ENCODE data around the gene PTPRN2. TPM values are rescaled to one million over a fixed set of nuclear protein-coding genes. Genes with fewer than 3 reads are reported as not detected.
"Not testable (repeated sequence)": the region's sequence is repeated elsewhere in the genome, so short reads cannot be mapped to it uniquely, and the experiment has no call there.

PTPRN2 gene
- total RNA-seq, 2 experiments from 2014 or later, result 0.46 to 0.51 TPM

- CTCF ChIA-PET; H3K36me3 Mint-ChIP-seq (ENCODE audit: low read depth); DNase-seq; ATAC-seq; H3K9me3 Mint-ChIP-seq (ENCODE audit: low read depth); H3K27ac Mint-ChIP-seq; H3K4me3 Mint-ChIP-seq; H3K27me3 Mint-ChIP-seq; intact Hi-C loops (cut with DNase I, micrococcal nuclease); H3K4me1 Mint-ChIP-seq: not testable (repeated sequence)
- POLR2A ChIA-PET, result interaction anchor here (0.5 kb wide), 1 partner anchor 222 kb away, joined by 3 read pairs; no protein-coding TSS in a partner anchor
Observed at GRCh38 chr7:157777194-157777762, 810.3 kb downstream of the PTPRN2 start.

- Mint-ChIP-seq H3K27me3 (peaks cover 15% of the 10 kb centered on the region), H3K4me3 (no peak overlapping the region), H3K27ac (no peak overlapping the region), H3K4me1 (no peaks in the 10 kb centered on the region), H3K36me3 (ENCODE audit: low read depth) (peaks cover 5% of the 10 kb centered on the region), H3K9me3 (ENCODE audit: low read depth) (peaks cover 7% of the 10 kb centered on the region)
- no peak for ATAC-seq
- CTCF ChIA-PET, result no interaction called here
- POLR2A ChIA-PET, result no interaction called here
- intact Hi-C loops (cut with DNase I, micrococcal nuclease), result no loop called here
- DNase-seq, result no peak
Observed at GRCh38 chr7:157775560-157776332, 811.9 kb downstream of the PTPRN2 start.

GRCh38 chr7:157775021-157775559 lies 812.5 kb downstream of the PTPRN2 start:
- ChIA-PET POLR2A (no interaction called here), CTCF (no interaction called here)
- intact Hi-C loops (cut with DNase I, micrococcal nuclease), result no loop called here

GRCh38 chr7:157774495-157774894 lies 813.1 kb downstream of the PTPRN2 start:
- POLR2A ChIA-PET, result no interaction called here
- DNase-seq (no peak), ATAC-seq (no peak)
- peaks cover 7% of the 10 kb centered on the region for H3K9me3 Mint-ChIP-seq (ENCODE audit: low read depth)
- H3K4me1 Mint-ChIP-seq, result no peaks in the 10 kb centered on the region
- CTCF ChIA-PET, result no interaction called here
- intact Hi-C loops (cut with DNase I, micrococcal nuclease), result no loop called here
- peaks cover 5% of the 10 kb centered on the region for H3K36me3 Mint-ChIP-seq (ENCODE audit: low read depth)
- no peak overlapping the region for H3K27ac Mint-ChIP-seq
- H3K27me3 Mint-ChIP-seq, result peaks cover 15% of the 10 kb centered on the region
- no peak overlapping the region for H3K4me3 Mint-ChIP-seq

More at GRCh38 chr7:157775021-157775559, 812.5 kb downstream of the PTPRN2 start:
- H3K4me3 Mint-ChIP-seq, result no peak overlapping the region
- DNase-seq (no peak), ATAC-seq (no peak)
- peaks cover 7% of the 10 kb centered on the region for H3K9me3 Mint-ChIP-seq (ENCODE audit: low read depth)
- H3K4me1 Mint-ChIP-seq, result no peaks in the 10 kb centered on the region
- H3K36me3 Mint-ChIP-seq (ENCODE audit: low read depth), result peaks cover 5% of the 10 kb centered on the region
- no peak overlapping the region for H3K27ac Mint-ChIP-seq
- peaks cover 15% of the 10 kb centered on the region for H3K27me3 Mint-ChIP-seq

GRCh38 chr7:157773361-157773760 lies 814.3 kb downstream of the PTPRN2 start:
- intact Hi-C loops (cut with DNase I, micrococcal nuclease), result no loop called here
- DNase-seq, result no peak

GRCh38 chr7:157772486-157773130 lies 815.0 kb downstream of the PTPRN2 start:
- H3K4me1 Mint-ChIP-seq, result no peaks in the 10 kb centered on the region
- POLR2A ChIA-PET, result no interaction called here
- H3K4me3 Mint-ChIP-seq, result no peak overlapping the region
- peaks cover 5% of the 10 kb centered on the region for H3K36me3 Mint-ChIP-seq (ENCODE audit: low read depth)
- DNase-seq (no peak), ATAC-seq (no peak)
- CTCF ChIA-PET, result interaction anchor here (0.7 kb wide), 1 partner anchor 121 kb away, joined by 3 read pairs; no protein-coding TSS in a partner anchor
- peaks cover 7% of the 10 kb centered on the region for H3K9me3 Mint-ChIP-seq (ENCODE audit: low read depth)
- H3K27ac Mint-ChIP-seq, result no peak overlapping the region
- intact Hi-C loops (cut with DNase I, micrococcal nuclease), result no loop called here
- H3K27me3 Mint-ChIP-seq, result peaks cover 15% of the 10 kb centered on the region

More at GRCh38 chr7:157773361-157773760, 814.3 kb downstream of the PTPRN2 start:
- H3K36me3 Mint-ChIP-seq (ENCODE audit: low read depth), result peaks cover 5% of the 10 kb centered on the region
- ChIA-PET CTCF (no interaction called here), POLR2A (no interaction called here)
- no peaks in the 10 kb centered on the region for H3K4me1 Mint-ChIP-seq
- ATAC-seq, result no peak
- peaks cover 15% of the 10 kb centered on the region for H3K27me3 Mint-ChIP-seq
- no peak overlapping the region for H3K27ac Mint-ChIP-seq
- H3K9me3 Mint-ChIP-seq (ENCODE audit: low read depth), result peaks cover 7% of the 10 kb centered on the region
- no peak overlapping the region for H3K4me3 Mint-ChIP-seq

- H3K9me3 Mint-ChIP-seq (ENCODE audit: low read depth), result peaks cover 7% of the 10 kb centered on the region
- no peak overlapping the region for H3K4me3 Mint-ChIP-seq
- H3K36me3 Mint-ChIP-seq (ENCODE audit: low read depth), result peaks cover 3% of the 10 kb centered on the region
- DNase-seq, result no peak
- ATAC-seq, result no peak
- CTCF ChIA-PET, result no interaction called here
- H3K4me1 Mint-ChIP-seq, result no peaks in the 10 kb centered on the region
- intact Hi-C loops (cut with DNase I, micrococcal nuclease), result no loop called here
- POLR2A ChIA-PET, result no interaction called here
- H3K27ac Mint-ChIP-seq, result no peak overlapping the region
- H3K27me3 Mint-ChIP-seq, result peaks cover 10% of the 10 kb centered on the region
Observed at GRCh38 chr7:157771689-157772088, 815.9 kb downstream of the PTPRN2 start.

GRCh38 chr7:157770716-157771320 lies 816.8 kb downstream of the PTPRN2 start:
- ChIA-PET CTCF (no interaction called here), POLR2A (no interaction called here)
- ATAC-seq (no peak), DNase-seq (no peak)
- intact Hi-C loops (cut with DNase I, micrococcal nuclease), result no loop called here
- Mint-ChIP-seq H3K9me3 (ENCODE audit: low read depth) (peaks cover 7% of the 10 kb centered on the region), H3K36me3 (ENCODE audit: low read depth) (peaks cover 3% of the 10 kb centered on the region), H3K27ac (no peak overlapping the region), H3K27me3 (peaks cover 10% of the 10 kb centered on the region), H3K4me3 (no peak overlapping the region), H3K4me1 (no peaks in the 10 kb centered on the region)

- Mint-ChIP-seq H3K36me3 (ENCODE audit: low read depth) (peaks cover 3% of the 10 kb centered on the region), H3K4me1 (no peaks in the 10 kb centered on the region), H3K27ac (no peak overlapping the region), H3K9me3 (ENCODE audit: low read depth) (peaks cover 11% of the 10 kb centered on the region), H3K27me3 (peaks cover 10% of the 10 kb centered on the region), H3K4me3 (no peak overlapping the region)
- ChIA-PET POLR2A (interaction anchor here (0.6 kb wide), 1 partner anchor 178 kb away, joined by 3 read pairs; no protein-coding TSS in a partner anchor), CTCF (no interaction called here)
- intact Hi-C loops (cut with DNase I, micrococcal nuclease), result no loop called here
- DNase-seq (no peak), ATAC-seq (no peak)
Observed at GRCh38 chr7:157769526-157770215, 818.0 kb downstream of the PTPRN2 start.

GRCh38 chr7:157769086-157769485 lies 818.5 kb downstream of the PTPRN2 start:
- ChIA-PET POLR2A (no interaction called here), CTCF (no interaction called here)
- Mint-ChIP-seq H3K36me3 (ENCODE audit: low read depth) (peaks cover 3% of the 10 kb centered on the region), H3K4me1 (no peaks in the 10 kb centered on the region), H3K4me3 (no peak overlapping the region), H3K27me3 (peaks cover 10% of the 10 kb centered on the region), H3K27ac (no peak overlapping the region), H3K9me3 (ENCODE audit: low read depth) (peaks cover 11% of the 10 kb centered on the region)
- intact Hi-C loops (cut with DNase I, micrococcal nuclease), result no loop called here
- DNase-seq (no peak), ATAC-seq (no peak)

GRCh38 chr7:157768198-157768597 lies 819.4 kb downstream of the PTPRN2 start:
- POLR2A ChIA-PET, result no interaction called here
- H3K36me3 Mint-ChIP-seq (ENCODE audit: low read depth), result peaks cover 3% of the 10 kb centered on the region

More at GRCh38 chr7:157768198-157768597, 819.4 kb downstream of the PTPRN2 start:
- no peak for DNase-seq
- intact Hi-C loops (cut with DNase I, micrococcal nuclease), result no loop called here
- no peak overlapping the region for H3K27ac Mint-ChIP-seq
- no peak for ATAC-seq
- H3K9me3 Mint-ChIP-seq (ENCODE audit: low read depth), result peaks cover 11% of the 10 kb centered on the region
- no peak overlapping the region for H3K4me3 Mint-ChIP-seq
- CTCF ChIA-PET, result no interaction called here
- no peaks in the 10 kb centered on the region for H3K4me1 Mint-ChIP-seq
- peaks cover 10% of the 10 kb centered on the region for H3K27me3 Mint-ChIP-seq
